Measurements from ENCODE around the gene HPCA.

- TF ChIP-seq ZNF333 (CRISPR knock-in tag; IDR thresholded peaks at IDR 0.05; ENCODE audit: borderline replicate concordance) (no peak), SAP130 (CRISPR knock-in tag; IDR thresholded peaks at IDR 0.05; ENCODE audit: low read depth) (no peak), POLR2A (IDR thresholded peaks at IDR 0.05; ENCODE audit: insufficient read depth in 1 of 2, low read depth in 2 of 2, low read length in 2 of 2) (no peak), ZNF460 (CRISPR knock-in tag; IDR thresholded peaks at IDR 0.05; ENCODE audit: borderline replicate concordance) (no peak), ZFY (CRISPR knock-in tag; IDR thresholded peaks at IDR 0.05) (no peak), ZNF274 (CRISPR knock-in tag; IDR thresholded peaks at IDR 0.05) (no peak)
Observed at GRCh38 chr1:32917521-32917920, 31.2 kb downstream of the HPCA start.
